Smooth muscle cell of the brain vasculature (primary cell): ENCODE data around the gene ADGRV1.
A peak's percentile ranks its signal among the peaks of the same experiment; 100 is the strongest.
"Not testable (repeated sequence)": the region's sequence is repeated elsewhere in the genome, so short reads cannot be mapped to it uniquely, and the experiment has no call there.

ENCODE experiments used
- DNase-seq: peaks from one replicate; pipeline ENCODE4 v3.0.0-alpha.2; 2012; ENCODE audit warnings: low read depth, low spot score

ADGRV1 gene

DNA sequence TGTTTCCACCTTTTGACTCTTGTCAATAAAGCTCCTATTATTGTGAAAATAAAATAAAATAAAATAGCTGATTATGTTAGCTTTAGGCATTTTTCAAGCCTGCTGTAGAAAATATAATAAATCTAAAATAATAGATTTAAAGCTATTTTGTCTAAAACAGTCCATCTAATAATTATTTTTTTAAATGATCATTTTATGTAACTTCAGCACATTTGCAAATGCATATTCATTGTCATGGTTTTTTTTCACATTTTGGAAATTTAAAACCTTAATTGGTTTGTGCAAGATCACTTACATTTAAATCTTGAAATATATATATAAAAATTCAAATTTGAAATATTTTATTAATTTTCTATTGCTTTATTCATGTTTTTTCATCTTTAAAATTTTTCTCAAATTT is 159.8 kb downstream of the ADGRV1 start:
- no peak for DNase-seq

DNA sequence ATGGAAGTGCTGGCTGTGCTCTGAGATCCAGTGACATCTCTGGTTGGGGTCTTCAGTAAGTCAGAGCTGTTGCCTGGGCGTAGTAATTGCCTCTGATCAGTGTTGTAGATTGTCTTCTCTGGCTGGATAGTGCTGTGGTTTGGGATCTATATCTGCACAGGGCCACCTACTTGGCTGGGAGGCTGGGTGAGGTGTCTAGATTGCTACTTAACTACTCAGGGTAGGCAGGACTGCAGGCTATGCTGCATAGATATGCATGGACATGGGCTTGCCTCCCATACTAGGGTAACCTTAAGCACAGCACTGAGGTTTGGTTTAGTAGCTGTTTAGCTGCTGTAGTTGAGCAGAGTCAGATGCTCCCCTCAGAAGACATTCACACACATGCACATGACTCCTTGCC is 181.0 kb downstream of the ADGRV1 start:
- no peak for DNase-seq

DNA sequence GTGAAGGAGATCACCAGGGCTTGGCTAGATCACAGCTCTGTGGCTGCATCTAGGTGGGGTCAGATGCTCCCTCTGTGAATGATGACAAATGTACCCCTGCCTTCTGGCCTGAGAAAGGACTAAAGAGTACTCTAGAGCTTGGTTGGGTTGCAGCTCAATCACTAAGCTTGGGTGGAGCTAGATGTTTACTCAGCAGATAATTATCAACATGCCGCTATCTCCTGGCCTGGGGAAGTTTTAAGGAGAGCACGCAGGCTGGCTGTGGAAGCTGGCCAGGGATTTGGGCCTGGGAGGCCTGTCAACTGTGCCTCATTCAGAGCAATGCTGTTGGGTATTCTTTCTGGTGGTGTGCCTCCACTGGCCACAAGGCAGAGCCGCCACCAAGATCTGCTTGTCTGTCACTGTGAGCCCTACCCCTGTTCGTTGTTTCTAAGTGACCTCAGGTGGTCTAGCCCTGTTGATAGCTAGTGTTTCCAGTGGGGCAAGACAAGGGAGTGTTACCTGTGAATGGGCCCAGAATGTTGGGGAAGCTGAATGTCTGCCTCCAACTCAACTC is 181.7 kb downstream of the ADGRV1 start:
- no peak for DNase-seq

DNA sequence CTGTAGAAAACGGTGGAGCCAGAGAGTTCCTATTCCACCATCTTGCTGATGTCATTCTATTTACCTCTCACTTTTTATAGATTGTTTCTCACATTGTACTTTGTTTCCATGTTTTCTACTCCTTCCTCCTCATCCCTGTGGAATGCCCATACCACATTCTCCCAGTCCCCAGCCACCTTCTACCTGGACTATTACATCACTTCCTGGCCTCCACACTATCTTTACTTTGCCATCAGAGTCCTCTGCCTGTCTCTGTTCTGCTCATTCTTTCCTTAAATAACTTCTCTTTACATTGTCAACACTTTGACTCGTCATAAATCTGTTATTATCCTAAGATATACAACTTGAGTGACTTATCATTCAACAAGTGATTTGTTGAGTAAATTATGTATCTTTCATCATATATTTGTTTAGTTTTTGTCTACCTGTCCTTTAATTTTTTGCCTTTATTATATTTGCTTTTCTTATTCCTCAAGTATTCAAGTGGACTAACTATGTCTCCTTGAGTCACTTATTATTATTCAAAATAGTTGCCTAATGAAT is 182.5 kb downstream of the ADGRV1 start:
- DNase-seq: no peak

DNA sequence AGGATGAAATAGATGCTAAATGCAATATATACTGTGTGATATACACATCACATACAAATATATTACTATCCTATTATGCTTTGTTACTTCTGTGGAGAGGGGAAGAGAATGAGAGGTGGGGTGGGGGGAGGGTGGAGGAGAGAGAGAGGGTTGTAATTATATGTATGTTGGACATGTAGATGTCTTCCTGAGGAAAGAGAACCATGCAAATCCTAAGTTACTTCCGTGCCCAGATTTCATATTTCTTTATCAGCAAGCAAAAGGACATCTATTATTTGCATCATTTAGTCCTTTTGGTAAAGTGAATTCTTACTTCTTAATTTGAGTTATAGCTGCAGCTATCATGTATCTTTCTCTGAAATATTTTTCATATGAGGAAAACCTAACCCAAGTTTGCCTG is 187.5 kb downstream of the ADGRV1 start:
- no peak for DNase-seq

DNA sequence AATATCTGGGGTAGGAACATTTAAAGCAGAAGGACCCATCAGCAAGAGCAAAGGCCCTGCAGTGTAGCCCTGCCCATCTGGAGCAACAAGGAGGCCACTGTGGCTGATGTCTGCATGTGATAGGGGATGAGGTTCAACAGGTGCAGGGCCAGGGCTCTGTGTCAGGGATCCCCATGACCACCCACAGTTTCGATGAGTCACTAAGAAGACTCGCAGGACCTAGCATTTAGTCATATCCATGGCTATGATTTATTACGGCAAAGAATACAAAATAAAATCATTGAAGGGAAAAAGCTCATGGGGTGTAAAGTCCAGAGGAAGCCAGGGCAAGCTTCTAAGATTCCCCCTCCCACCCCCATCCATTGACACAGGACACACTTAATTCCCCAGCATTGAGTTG is 188.6 kb downstream of the ADGRV1 start:
- no peak for DNase-seq

DNA sequence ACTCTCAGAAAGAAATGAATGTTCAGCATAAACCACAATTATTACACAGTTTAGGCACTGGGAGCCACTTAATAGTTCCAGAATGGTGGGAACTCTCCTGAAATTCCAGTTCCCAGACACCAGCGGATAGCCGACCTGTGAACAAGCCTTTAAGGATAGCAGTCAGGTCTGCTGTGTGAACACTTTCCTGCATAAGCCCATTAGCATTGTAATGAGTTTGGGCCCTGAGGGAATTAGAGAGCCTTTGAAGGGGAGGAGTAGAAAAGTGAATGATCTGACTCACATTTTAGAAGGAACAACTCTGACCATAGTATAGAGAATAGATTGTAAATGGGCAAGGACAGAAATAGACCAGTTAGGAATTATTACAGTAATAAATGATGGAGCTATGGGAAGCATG is 189.1 kb downstream of the ADGRV1 start:
- DNase-seq: no peak

DNA sequence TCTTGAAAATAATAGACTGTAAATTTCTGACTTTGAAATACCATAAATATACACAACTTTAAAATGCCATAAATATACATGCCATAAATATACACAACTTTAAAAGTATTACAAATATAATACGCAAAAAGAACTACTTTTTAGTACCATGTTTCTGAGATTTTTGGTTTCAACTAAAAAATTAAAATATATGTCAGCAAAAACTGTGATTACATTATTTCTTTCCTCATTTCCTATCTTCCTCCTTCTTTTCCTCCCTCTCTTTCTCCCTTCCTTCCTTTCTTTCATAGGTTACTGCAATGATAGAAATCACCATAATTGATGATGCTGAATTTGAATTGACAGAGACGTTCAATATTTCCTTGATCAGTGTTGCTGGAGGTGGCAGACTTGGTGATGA is 200.5 kb downstream of the ADGRV1 start:
- DNase-seq: no peak

DNA sequence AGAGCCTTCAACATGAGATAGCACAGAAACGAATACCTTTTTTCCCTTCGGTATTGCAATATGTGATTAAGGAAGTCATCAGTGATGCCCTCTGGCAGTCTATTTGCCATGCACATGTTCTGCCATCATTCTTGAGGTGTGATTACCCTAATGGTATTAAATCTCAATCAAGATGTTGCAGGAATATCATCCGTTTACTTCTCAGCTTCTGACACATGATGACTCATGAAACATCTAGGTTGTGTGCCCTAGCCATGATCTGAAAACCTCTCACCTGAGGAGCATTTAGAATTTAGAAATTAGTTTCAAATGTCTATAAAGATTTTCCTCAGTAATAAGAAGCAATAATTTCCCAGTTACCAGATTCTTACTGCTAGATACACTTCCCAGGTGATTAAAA is 209.1 kb downstream of the ADGRV1 start:
- no peak for DNase-seq

DNA sequence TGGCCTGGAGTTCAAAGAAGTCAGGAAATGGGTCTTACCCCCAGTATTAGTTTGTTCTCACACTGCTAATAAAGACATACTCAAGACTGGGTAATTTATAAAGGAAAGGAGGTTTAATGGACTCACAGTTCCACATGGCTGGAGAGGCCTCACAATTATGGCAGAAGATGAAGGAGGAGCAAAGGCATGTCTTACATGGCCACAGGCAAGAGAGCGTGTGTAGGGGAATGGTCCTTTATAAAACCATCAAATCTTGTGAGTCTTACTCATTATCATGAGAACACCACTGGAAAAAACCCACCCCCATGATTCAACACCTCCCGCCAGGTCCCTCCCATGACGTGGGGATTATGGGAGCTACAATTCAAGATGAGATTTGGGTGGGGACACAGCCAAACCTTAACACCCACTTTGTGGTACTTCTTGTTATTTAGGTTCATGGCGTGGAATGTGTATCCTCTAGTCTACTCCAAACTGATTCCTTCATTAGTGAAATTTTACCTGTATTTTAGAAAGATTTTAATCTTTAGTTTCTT is 211.5 kb downstream of the ADGRV1 start:
- not testable (repeated sequence) for DNase-seq

DNA sequence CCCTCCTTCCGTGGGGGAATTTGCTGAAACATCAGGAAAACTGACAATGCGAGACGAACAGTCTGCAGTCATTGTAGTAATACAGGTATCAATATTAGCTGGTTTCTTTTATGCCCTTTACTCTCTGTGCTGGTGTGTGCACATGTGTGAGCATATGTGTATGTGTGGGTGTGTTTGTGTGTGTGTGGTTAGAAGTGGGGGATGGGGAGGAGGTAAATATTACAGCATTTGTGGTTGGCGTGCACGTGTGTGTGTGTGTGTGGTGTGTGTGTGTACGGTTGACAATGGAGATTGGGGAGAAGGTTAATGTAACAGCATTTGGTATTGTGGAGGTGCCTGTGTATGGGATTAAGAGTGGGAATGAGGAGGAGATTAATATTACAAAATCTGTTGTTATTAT is 219.4 kb downstream of the ADGRV1 start:
- no peak for DNase-seq

DNA sequence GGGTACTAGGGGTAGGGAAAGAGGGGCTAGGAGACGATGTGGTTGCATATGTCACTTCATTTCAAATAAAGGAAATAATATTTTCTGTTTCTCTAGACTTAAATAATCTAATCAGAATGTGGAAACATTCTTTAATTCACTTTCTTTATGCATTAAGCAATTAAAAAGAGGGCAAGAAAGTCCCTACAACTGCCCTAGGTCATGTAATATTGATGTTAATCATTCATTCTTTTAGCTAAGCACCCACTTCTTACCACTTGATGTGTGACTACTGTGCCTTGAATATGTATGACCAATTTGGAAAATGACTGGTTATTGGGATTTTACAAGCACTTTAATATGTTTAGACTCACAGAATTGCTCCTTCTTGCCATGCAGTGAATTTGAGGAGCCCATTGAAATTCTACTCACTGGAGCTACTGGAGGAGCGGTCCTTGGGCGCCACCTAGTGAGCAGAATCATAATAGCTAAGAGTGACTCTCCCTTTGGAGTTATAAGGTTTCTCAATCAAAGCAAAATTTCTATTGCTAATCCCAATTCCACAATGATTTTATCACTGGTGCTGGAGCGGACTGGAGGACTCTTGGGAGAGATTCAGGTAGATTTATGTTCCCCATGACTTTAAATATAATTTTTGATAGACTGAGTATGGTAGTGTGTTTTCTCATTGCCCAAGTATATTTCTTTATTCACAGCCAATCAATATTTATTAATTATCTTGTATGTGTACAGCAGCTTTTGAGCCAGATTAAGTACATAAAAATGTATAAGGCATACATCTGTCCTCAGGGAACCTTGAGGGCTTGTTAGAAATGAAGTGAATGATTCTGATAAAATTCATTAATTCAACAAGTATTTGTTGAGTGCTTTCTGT is 225.1 kb downstream of the ADGRV1 start:
- peak; percentile 28 for DNase-seq

DNA sequence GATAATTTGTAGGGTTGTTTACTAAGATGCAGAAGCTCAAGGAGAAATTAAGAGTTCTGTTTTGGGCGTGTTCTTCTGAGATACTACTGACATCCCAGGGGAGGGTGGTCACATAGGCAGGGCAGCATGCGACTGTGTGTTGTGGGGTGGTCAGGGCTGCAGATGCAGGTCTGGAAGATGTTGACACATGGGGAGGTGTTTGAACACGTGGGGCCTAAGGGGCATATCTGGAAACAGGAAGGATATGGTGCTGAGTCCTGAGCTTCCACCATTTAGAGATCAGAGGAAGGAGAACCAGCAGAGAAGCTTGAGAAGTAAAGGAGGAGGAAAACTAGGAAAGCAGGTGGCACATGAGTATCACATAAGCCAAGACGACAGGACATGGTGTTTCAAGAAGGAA is 228.2 kb downstream of the ADGRV1 start:
- DNase-seq: no peak

DNA sequence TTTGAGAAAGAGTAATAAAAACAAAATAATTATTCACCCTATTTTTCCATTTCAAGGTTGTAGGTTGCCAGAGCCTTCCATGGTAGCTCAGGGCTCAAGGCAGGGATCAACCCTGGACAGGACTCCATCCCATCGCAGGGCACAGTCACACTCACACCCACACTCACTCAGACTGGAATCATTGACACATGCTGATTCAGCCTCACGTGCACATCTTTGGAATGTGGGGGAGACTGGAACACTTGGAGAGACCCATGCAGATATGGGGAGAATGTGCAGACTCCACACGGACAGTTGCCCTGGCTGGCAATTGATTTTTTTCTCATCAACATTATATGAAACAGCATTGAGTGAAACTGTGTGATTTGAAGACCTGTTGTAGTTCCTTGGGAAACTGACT is 234.1 kb downstream of the ADGRV1 start:
- no peak for DNase-seq

DNA sequence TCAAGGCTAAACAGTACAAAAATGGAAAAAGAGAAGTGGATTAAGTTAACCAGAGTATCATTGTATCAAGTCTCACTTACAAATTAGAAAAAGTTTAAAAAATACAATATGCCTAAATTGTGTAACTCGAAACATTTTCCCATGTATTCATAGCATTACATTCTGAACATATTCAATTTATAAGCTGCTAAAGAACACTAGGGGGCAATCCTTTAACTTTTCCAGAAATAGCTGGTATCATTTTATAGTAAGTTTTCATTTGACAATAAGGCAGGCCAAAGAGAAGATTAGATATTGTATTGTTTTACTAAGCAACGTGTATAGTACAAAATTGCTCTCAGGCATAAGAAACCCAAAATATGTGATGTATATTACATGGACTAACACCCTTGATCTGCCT is 234.6 kb downstream of the ADGRV1 start:
- no peak for DNase-seq

DNA sequence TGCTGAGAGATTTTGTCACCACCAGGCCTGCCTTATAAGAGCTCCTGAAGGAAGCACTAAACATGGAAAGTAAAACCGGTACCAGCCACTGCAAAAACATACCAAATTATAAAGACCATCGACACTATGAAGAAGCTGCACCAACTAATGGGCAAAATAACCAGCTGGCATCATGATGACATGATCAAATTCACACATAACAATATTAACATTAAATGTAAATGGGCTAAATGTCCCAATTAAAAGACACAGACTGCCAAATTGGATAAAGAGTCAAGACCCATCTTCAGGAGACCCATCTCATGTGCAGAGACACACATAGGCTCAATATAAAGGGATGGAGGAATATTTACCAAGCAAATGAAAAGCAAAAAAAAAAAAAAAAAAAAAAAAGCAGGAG is 238.3 kb downstream of the ADGRV1 start:
- not testable (repeated sequence) for DNase-seq

DNA sequence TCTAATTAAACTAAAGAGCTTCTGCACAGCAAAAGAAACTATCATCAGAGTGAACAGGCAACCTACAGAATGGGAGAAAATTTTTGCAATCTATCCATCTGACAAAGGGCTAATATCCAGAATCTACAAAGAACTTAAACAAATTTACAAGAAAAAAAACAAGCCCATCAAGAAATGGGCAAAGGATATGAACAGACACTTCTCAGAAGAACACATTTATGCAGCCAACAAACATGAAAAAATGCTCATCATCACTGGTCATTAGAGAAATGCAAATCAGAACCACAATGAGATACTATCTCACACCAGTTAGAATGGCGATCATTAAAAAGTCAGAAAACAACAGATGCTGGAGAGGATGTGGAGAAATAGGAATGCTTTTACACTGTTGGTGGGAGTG is 241.5 kb downstream of the ADGRV1 start:
- DNase-seq: not testable (repeated sequence)

DNA sequence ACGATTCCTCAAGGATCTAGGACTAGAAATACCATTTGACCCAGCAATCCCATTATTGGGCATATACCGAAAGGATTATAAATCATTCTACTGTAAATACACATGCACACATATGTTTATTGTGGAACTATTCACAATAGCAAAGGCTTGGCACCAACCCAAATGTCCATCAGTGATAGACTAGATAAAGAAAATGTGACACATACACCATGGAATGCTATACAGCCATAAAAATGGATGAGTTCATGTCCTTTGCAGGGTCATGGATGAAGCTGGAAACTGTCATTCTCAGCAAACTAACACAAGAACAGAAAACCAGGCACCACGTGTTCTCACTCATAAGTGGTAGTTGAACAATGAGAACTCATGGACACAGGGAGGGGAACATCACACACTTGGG is 241.9 kb downstream of the ADGRV1 start:
- not testable (repeated sequence) for DNase-seq

DNA sequence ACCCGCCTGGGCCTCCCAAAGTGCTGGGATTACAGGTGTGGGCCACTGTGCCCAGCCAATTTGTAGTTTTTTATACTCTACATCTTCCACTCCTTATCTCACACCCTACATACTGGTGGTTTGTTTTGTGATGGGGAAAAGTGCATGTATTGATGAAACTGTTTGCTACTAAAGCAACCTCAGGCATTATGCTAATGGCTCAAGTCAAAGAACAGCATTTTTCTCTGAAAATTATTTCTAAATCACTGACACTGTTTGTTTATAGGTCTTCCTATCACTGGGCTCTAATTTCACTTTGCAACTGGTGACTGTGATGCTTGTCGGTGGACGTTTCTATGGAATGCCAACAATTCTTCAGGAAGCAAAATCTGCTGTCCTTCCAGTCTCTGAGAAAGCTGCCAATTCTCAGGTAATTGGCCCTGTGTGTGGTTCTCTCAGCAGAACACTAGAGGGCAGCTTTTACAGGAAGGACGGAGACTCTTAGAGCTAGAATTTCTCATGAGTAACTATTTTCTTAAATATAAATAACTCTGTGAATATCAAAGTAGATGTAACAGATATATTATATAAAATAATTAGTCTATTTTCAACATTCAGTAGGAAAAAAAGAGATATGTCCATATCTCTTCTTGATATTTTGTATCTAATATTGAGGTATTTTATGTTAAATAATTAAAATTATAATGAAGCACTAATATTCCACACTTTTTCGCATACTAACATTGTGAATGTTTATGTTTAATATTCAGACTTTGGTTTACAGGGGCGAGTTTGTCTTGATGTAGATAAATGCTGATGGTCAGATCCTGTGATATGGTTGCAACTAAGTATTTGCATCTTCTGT is 244.1 kb downstream of the ADGRV1 start:
- DNase-seq: no peak

DNA sequence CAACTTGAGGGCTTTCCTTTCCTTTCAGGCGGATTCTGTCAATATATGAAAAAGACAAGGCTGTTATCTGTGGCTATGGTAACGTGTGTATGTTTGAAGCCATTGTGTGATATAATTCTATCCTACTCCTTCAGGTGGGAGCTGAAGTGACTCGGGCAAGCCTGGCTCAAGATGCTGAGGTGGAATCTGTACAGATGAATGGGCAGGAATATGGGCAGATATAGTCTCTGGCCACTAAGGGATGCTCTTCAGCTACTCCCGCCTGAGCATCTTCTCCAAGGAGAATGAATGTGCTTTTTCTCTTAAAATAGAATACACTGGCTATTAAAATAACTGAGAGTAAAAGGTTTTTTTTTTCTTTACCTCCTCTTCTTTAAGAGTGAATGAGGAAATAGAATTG is 244.8 kb downstream of the ADGRV1 start:
- no peak for DNase-seq

DNA sequence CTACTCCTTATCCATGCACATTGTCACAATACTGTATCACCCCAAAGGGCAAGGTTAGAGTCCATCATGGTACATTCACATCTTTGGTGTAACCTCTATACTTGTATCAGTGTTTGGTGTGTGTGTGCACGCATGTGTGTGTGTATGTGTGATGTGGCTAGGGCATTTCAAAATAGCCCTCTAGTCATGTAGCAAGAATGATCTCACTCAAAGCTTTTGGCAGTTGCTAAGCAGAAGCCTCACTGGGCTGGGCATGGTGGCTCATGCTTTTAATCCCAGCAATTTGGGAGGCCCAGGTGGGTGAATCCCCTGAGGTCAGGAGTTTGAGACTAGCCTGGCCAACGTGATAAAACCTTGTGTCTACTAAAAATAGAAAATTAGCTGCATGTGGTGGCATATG is 245.3 kb downstream of the ADGRV1 start:
- no peak for DNase-seq

DNA sequence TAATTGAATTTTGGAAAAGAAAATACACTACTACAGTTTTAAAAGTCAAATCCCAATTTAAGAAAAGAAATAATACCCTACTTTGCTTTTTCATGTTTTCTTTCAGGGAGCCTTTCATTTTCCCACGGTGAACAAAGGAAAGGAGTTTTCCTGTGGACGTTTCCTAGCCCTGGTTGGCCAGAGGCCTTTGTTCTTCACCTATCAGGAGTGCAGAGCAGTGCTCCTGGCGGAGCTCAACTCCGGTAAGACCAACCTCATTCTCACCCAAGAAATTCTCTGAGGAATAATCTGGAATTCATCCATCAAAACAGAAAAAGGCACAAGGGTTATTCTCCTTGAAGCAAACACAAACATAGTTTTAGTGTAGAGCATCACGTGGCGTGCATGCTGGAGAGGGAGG is 248.9 kb downstream of the ADGRV1 start:
- no peak for DNase-seq
